Gastrocnemius medialis (tissue), 4 donors: ENCODE results near the gene PLK3. TPM values are rescaled to one million over a fixed set of nuclear protein-coding genes. Genes with fewer than 3 reads are reported as not detected.
"Not testable (repeated sequence)": the region's sequence is repeated elsewhere in the genome, so short reads cannot be mapped to it uniquely, and the experiment has no call there.

Source experiments
- ATAC-seq, 2 donors: fragments of 150-250 bp; one replicate each; pipeline ENCODE4 v1.9.1; 2016
- DNase-seq, 2 donors: peaks; one replicate each; pipeline ENCODE4 v3.0.0-alpha.2; 2019
- H3K27ac ChIP-seq, 4 donors: fragments of 200-600 bp; sonication (generic); 1 replicate in 1 of 4; 2 replicates in 3 of 4; pipeline ENCODE4 v1.5.1; 2016 to 2018; ENCODE audit warnings: mild to moderate bottlenecking in 2 of 4, moderate library complexity in 1 of 4
- H3K27me3 ChIP-seq, 3 donors: fragments of 200-600 bp; sonication (generic) in 2 of 3; 1 replicate in 1 of 3; 2 replicates in 2 of 3; pipeline versions ENCODE4 v1.5.1 to v1.6.0; 2016 to 2019; ENCODE audit warnings: mild to moderate bottlenecking in 1 of 3, moderate library complexity in 1 of 3
- H3K36me3 ChIP-seq, 2 donors: fragments of 200-600 bp; sonication (generic) in 1 of 2; one replicate each; pipeline ENCODE4 v1.5.1; 2017 to 2018
- H3K4me1 ChIP-seq, 2 donors: fragments of 200-600 bp; sonication (generic) in 1 of 2; one replicate each; pipeline ENCODE4 v1.5.1; 2016 to 2017; ENCODE audit warnings: mild to moderate bottlenecking in 2 of 2
- H3K4me3 ChIP-seq, 4 donors: fragments of 200-600 bp; sonication (generic) in 3 of 4; 1 replicate in 1 of 4; 2 replicates in 3 of 4; pipeline ENCODE4 v1.5.1; 2016 to 2019; ENCODE audit warnings: mild to moderate bottlenecking in 2 of 4
- H3K9me3 ChIP-seq, 3 donors: fragments of 200-600 bp; sonication (generic) in 2 of 3; 1 replicate in 1 of 3; 2 replicates in 2 of 3; pipeline ENCODE4 v1.5.1; 2016 to 2019
- POLR2A ChIP-seq, 2 donors: fragments of 450-650 bp; IDR thresholded peaks; one replicate each; pipeline ENCODE4 v1.6.1; 2017; ENCODE audit warnings: antibody characterized with exemption in 2 of 2, mild to moderate bottlenecking in 2 of 2, moderate library complexity in 2 of 2
- in situ Hi-C, 4 donors: fragments of 200-750 bp; cut with MboI; loops; one replicate each; pipeline versions ENCODE4 v1.15.0 to v1.8.0; 2017; ENCODE audit warnings: low sequenced_read_pairs in 4 of 4
- intact Hi-C: fragments of 100-400 bp; cut with DNase I; formaldehyde crosslinking; loops from one replicate; pipeline ENCODE4 v1.15.1; 2023; ENCODE audit warnings: low total_unique reads
- total RNA-seq, 4 donors: library from RNA; depleted of rRNA; stranded (reverse); fragments of >200 nt; gene quantifications; one replicate each; pipeline versions ENCODE4 v1.1.0 to v1.2.3, GENCODE V29; 2016
- TF ChIP-seq, protein P1 (sequence below), 5 experiments: fragments of 450-650 bp in 3 of 5; fragments of 200-600 bp in 2 of 5; sonication (generic) in 2 of 5; IDR thresholded peaks in 4 of 5; conservative IDR thresholded peaks in 1 of 5; 1 replicate in 4 of 5; 2 replicates in 1 of 5; pipeline ENCODE4 v1.5.1; 2016 to 2019; ENCODE audit warnings: antibody characterized with exemption in 5 of 5, mild to moderate bottlenecking in 3 of 5, moderate library complexity in 3 of 5

PLK3 gene
- total RNA-seq, 4 donors from 2014 or later = 1.6 to 4.3 (median 3.6) TPM

DNA sequence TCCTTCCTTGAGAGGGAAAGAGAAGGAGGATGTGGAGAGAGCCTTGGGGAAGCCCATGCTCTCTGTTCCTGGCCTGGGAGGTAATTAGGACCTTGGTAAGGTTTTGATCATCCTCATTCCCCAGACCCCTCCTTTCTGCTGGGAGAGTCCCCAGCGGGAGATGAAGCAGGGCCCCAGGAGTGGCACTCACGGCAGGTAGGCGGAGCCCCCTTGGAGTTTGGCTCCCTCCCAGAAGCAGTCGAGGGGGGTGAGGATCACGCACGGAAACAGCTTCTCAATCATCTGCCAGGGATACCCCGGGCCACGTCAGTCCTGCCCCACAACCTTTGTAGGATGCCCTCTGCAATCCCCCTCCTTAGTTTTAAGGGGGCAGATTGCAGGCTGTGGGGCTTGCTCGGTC is 31.3 kb downstream of the PLK3 start:
- H3K4me3 ChIP-seq = no peak overlapping the region
- intact Hi-C loops (loop anchor here (10.0 kb wide), 1 partner anchor 183 kb away; the partner anchor contains the start of genes HECTD3 and UROD), in situ Hi-C loops (loop anchor here in 1 of 4 donors (10.0 kb wide), 1 partner anchor 47 kb away; the partner anchor contains the start of gene BEST4)
- TF ChIP-seq, protein P1, sequence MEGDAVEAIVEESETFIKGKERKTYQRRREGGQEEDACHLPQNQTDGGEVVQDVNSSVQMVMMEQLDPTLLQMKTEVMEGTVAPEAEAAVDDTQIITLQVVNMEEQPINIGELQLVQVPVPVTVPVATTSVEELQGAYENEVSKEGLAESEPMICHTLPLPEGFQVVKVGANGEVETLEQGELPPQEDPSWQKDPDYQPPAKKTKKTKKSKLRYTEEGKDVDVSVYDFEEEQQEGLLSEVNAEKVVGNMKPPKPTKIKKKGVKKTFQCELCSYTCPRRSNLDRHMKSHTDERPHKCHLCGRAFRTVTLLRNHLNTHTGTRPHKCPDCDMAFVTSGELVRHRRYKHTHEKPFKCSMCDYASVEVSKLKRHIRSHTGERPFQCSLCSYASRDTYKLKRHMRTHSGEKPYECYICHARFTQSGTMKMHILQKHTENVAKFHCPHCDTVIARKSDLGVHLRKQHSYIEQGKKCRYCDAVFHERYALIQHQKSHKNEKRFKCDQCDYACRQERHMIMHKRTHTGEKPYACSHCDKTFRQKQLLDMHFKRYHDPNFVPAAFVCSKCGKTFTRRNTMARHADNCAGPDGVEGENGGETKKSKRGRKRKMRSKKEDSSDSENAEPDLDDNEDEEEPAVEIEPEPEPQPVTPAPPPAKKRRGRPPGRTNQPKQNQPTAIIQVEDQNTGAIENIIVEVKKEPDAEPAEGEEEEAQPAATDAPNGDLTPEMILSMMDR (IDR thresholded peaks at IDR 0.05 in 4 of 5, conservative IDR thresholded peaks at IDR 0.05 in 1 of 5) = no peak
- no peak for TF ChIP-seq POLR2A (IDR thresholded peaks at IDR 0.05)
- no peaks in the 10 kb centered on the region for H3K9me3 ChIP-seq
- H3K27ac ChIP-seq = no peak overlapping the region
- ATAC-seq = no peak
- H3K36me3 ChIP-seq = no peaks in the 10 kb centered on the region
- no peaks in the 10 kb centered on the region for H3K27me3 ChIP-seq
- no peaks in the 10 kb centered on the region for H3K4me1 ChIP-seq
- DNase-seq = no peak

DNA sequence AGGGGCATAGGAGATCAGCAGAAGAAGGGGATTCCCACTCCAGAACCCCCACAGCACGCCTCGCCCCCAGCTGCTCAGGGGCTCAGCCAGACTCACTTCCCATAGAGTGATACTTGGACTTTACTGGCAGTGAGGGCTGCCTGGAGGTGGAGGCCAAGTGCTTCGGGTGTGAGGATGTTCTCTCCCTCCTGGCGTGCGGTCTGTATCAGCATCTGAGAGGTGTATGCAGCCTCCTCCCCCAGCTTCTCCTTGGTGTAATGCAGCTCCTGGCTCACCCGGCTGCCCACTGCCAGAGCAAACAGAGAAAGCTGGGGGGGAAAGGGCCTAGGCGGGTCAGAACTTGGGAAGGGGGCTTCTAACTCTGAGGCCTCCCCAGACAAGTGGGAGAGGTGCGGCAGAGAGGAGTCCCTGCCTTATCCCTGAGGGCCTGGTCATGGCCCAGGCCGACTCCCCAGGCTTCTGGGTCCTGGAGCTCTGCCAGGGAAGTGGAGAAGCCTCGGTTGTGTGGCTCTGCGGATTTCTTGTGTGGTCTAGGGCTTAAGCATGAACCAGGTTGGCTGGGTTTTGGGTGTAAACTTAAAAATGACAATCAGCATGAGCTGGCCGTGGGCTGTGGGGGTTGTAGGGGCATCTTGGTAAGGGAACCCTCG is 32.0 kb downstream of the PLK3 start:
- DNase-seq (no peak), ATAC-seq (no peak)
- in situ Hi-C loops (loop anchor here in 1 of 4 donors (10.0 kb wide), 1 partner anchor 47 kb away; the partner anchor contains the start of gene BEST4), intact Hi-C loops (loop anchor here (10.0 kb wide), 1 partner anchor 183 kb away; the partner anchor contains the start of genes HECTD3 and UROD)
- no peaks in the 10 kb centered on the region for H3K4me1 ChIP-seq
- no peak overlapping the region for H3K4me3 ChIP-seq
- no peak overlapping the region for H3K27ac ChIP-seq
- TF ChIP-seq, protein P1 (IDR thresholded peaks at IDR 0.05 in 4 of 5, conservative IDR thresholded peaks at IDR 0.05 in 1 of 5) = no peak
- no peak for TF ChIP-seq POLR2A (IDR thresholded peaks at IDR 0.05)
- no peaks in the 10 kb centered on the region for H3K9me3 ChIP-seq
- H3K27me3 ChIP-seq = no peaks in the 10 kb centered on the region
- H3K36me3 ChIP-seq = no peaks in the 10 kb centered on the region

DNA sequence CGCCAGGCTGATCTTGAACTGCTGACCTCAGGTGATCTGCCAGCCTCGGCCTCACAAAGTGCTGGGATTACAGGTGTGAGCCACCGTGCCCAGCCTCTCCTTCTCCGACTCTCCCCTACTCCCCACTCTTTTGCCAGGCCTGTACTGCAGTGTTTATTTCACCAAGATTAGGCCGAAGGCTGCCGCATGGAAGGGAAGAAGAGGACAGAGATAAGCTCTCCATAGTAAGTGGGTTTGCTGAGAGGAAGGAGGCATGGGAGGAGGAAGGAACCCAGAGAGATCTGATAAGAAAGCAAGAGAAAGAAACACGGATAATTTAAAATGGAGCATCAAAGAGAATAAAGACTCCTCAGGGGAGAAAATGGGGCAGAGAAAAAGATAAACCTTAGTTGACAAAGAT is 34.2 kb downstream of the PLK3 start:
- DNase-seq (no peak), ATAC-seq (no peak)
- intact Hi-C loops (loop anchor here (10.0 kb wide), 1 partner anchor 180 kb away; the partner anchor contains the start of genes HECTD3 and UROD), in situ Hi-C loops (loop anchor here in 1 of 4 donors (10.0 kb wide), 1 partner anchor 50 kb away; the partner anchor contains the start of gene BEST4)
- TF ChIP-seq, protein P1 (IDR thresholded peaks at IDR 0.05 in 4 of 5, conservative IDR thresholded peaks at IDR 0.05 in 1 of 5) = no peak
- no peak for TF ChIP-seq POLR2A (IDR thresholded peaks at IDR 0.05)
- no peak overlapping the region for H3K27ac ChIP-seq
- no peaks in the 10 kb centered on the region for H3K9me3 ChIP-seq
- no peaks in the 10 kb centered on the region for H3K36me3 ChIP-seq
- H3K4me3 ChIP-seq = no peak overlapping the region
- H3K27me3 ChIP-seq = no peaks in the 10 kb centered on the region
- no peaks in the 10 kb centered on the region for H3K4me1 ChIP-seq

DNA sequence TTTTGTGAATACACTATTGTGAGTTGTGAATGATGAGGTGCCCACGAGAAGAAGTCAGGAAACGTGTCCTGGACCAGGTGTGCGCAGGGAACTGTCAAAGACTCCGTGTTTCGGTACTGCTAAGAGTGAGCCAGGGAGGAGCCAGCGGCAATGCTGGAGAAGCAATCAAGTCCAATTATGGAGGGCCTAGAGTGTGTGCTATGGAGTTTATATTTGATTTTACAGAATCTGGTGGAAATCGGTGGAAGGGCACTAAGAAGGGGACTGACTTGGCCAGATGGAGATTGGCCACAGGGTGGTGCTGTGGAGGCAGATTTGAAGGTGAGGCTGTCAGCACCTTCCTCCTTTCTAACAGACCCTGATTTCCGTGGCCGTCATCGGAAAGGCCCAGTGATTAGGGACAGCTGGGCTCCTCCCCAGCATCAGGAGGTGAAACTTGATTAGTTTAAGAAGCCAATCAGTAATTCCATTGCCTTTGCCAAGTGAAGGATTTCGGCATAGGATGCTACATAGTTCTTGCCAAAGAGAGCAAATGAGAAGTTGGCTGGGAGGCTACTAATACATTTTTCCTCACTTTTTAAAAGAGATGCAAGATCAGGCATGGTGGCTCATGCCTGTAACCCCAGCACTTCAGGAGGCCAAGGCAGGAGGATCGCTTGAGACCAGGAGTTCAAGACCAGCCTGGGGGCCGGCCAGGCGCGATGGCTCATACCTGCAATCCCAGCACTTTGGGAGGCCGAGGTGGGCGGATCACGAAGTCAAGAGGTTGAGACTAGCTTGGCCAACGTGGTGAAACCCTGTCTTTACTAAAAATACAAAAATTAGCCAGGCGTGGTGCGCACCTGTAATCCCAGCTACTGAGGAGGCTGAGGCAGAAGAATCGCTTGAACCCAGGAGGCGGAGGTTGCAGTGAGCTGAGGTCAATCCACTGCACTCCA is 35.8 kb downstream of the PLK3 start:
- in situ Hi-C loops = loop anchor here in 1 of 4 donors (10.0 kb wide), 1 partner anchor 51 kb away; the partner anchor contains the start of gene BEST4
- intact Hi-C loops = loop anchor here (5.0 to 10.0 kb wide), 3 partner anchors 49 to 466 kb away; partner anchors contain the start of genes BEST4, HECTD3 and UROD
- TF ChIP-seq, protein P1 (IDR thresholded peaks at IDR 0.05 in 4 of 5, conservative IDR thresholded peaks at IDR 0.05 in 1 of 5) = peak; percentile 56 to 87 (median 69)
- TF ChIP-seq POLR2A (IDR thresholded peaks at IDR 0.05) = no peak
- ATAC-seq (peak; percentile 57 to 77), DNase-seq (peak; percentile 39 to 63)
- Histone ChIP-seq H3K4me1 (no peaks in the 10 kb centered on the region), H3K36me3 (no peaks in the 10 kb centered on the region), H3K4me3 (no peak overlapping the region), H3K9me3 (no peaks in the 10 kb centered on the region), H3K27ac (no peak overlapping the region), H3K27me3 (no peaks in the 10 kb centered on the region)

DNA sequence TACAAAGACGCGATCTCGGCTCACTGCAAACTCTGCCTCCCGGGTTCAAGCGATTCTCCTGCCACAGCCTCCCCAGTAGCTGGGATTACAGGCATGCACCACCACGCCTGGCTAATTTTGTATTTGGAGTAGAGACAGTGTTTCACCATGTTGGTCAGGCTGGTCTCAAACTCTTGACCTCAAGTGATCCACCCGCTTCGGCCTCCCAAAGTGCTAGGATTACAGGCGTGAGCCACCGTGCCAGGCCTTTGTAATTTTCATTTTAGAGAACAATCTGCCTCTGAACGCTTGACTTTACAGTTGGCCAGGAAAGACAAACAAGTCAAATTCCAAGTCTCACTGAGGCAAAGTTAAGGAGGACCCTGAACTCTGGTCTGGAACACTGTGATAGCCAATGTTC is 38.1 kb downstream of the PLK3 start:
- H3K9me3 ChIP-seq, DNase-seq, H3K36me3 ChIP-seq, H3K27ac ChIP-seq, H3K4me1 ChIP-seq, H3K27me3 ChIP-seq, H3K4me3 ChIP-seq, ATAC-seq: not testable (repeated sequence)
- in situ Hi-C loops = loop anchor here in 1 of 4 donors (10.0 kb wide), 1 partner anchor 53 kb away; the partner anchor contains the start of gene BEST4
- intact Hi-C loops = loop anchor here (5.0 to 10.0 kb wide), 3 partner anchors 51 to 464 kb away; partner anchors contain the start of genes BEST4, HECTD3 and UROD
